Measurements from ENCODE around the gene ITGB2. TPM values are rescaled to one million over a fixed set of nuclear protein-coding genes. Genes with fewer than 3 reads are reported as not detected.
A peak's percentile ranks its signal among the peaks of the same experiment; 100 is the strongest.

Gene ITGB2
- total RNA-seq, 1 donor from 2014 or later: 0.15 TPM

GRCh38 chr21:44947111-44947929 is 26.6 kb upstream of the ITGB2 start:
- peaks cover 26% of the 10 kb centered on the region for H3K4me1 Mint-ChIP-seq (ENCODE audit: low read depth)
- no peaks in the 10 kb centered on the region for H3K27me3 Mint-ChIP-seq (ENCODE audit: low read depth)
- TF ChIP-seq CTCF (IDR thresholded peaks at IDR 0.05): no peak
- H3K4me3 Mint-ChIP-seq (ENCODE audit: unreplicated experiment): no peak overlapping the region
- DNase-seq (ENCODE audit: low spot score): peak; percentile 71
- H3K9me3 Mint-ChIP-seq (ENCODE audit: low read depth): no peaks in the 10 kb centered on the region
- no peak overlapping the region for H3K27ac Mint-ChIP-seq (ENCODE audit: unreplicated experiment)
- H3K36me3 Mint-ChIP-seq (ENCODE audit: low read depth): peaks cover 13% of the 10 kb centered on the region

GRCh38 chr21:44946254-44947041 is 25.7 kb upstream of the ITGB2 start:
- no peak overlapping the region for H3K4me3 Mint-ChIP-seq (ENCODE audit: unreplicated experiment)
- DNase-seq (ENCODE audit: low spot score): peak; percentile 73
- H3K27me3 Mint-ChIP-seq (ENCODE audit: low read depth): no peaks in the 10 kb centered on the region
- H3K27ac Mint-ChIP-seq (ENCODE audit: unreplicated experiment): no peak overlapping the region
- peaks cover 16% of the 10 kb centered on the region for H3K36me3 Mint-ChIP-seq (ENCODE audit: low read depth)
- H3K9me3 Mint-ChIP-seq (ENCODE audit: low read depth): no peaks in the 10 kb centered on the region
- no peak for TF ChIP-seq CTCF (IDR thresholded peaks at IDR 0.05)
- peaks cover 30% of the 10 kb centered on the region for H3K4me1 Mint-ChIP-seq (ENCODE audit: low read depth)

DNA sequence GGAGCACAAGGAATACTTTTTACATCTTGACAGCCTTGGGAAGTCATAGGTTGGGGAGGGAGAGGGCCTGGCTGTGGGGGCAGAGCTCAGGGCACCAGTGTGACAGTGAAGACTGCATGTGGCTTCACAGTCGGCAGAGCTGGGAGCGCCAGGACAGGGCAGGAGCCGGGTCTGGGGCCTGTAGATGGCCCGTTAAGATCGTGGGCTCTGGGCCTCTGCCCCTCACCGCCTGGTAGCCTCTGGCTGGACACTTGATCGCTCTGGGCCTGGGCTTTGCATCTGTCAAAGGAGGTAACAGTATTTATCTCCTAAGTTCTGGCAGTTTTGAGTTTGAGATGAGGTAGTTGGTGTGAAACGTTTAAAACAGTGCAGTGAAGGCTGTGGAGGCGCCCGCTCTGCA is 23.9 kb upstream of the ITGB2 start:
- Mint-ChIP-seq H3K36me3 (ENCODE audit: low read depth) (peaks cover 16% of the 10 kb centered on the region), H3K9me3 (ENCODE audit: low read depth) (no peaks in the 10 kb centered on the region), H3K4me1 (ENCODE audit: low read depth) (peaks cover 34% of the 10 kb centered on the region), H3K27ac (ENCODE audit: unreplicated experiment) (no peak overlapping the region), H3K4me3 (ENCODE audit: unreplicated experiment) (no peak overlapping the region), H3K27me3 (ENCODE audit: low read depth) (no peaks in the 10 kb centered on the region)
- peak; percentile 77 for DNase-seq (ENCODE audit: low spot score)
- no peak for TF ChIP-seq CTCF (IDR thresholded peaks at IDR 0.05)

GRCh38 chr21:44943686-44944550 is 23.2 kb upstream of the ITGB2 start:
- peaks cover 38% of the 10 kb centered on the region for H3K4me1 Mint-ChIP-seq (ENCODE audit: low read depth)
- peaks cover 16% of the 10 kb centered on the region for H3K36me3 Mint-ChIP-seq (ENCODE audit: low read depth)
- peak; percentile 77 for DNase-seq (ENCODE audit: low spot score)
- H3K9me3 Mint-ChIP-seq (ENCODE audit: low read depth): no peaks in the 10 kb centered on the region
- H3K4me3 Mint-ChIP-seq (ENCODE audit: unreplicated experiment): no peak overlapping the region
- H3K27ac Mint-ChIP-seq (ENCODE audit: unreplicated experiment): no peak overlapping the region
- H3K27me3 Mint-ChIP-seq (ENCODE audit: low read depth): no peaks in the 10 kb centered on the region
- TF ChIP-seq CTCF (IDR thresholded peaks at IDR 0.05): no peak

Data from chondrocyte (in vitro differentiated cells).